PC-3 (cell line): ENCODE measurements around the gene RBM33. TPM values are rescaled to one million over a fixed set of nuclear protein-coding genes. Genes with fewer than 3 reads are reported as not detected.

Source experiments
- ATAC-seq: fragments of 200-7000 bp; cut with Tn5 transposase; 2 replicates; pipeline ENCODE4 v1.9.1; 2020; ENCODE audit warnings: mild to moderate bottlenecking, moderate library complexity
- BruUV-seq: library from RNA; stranded (reverse); fragments of 400-500 nt; replicated peaks from 2 replicates; lab custom pipeline; 2021; lab: Mats Ljungman, UMichigan
- CTCF ChIA-PET: fragments of 300-600 bp; sonication (Branson Sonifier 250); formaldehyde crosslinking; loops from one replicate; lab custom pipeline; 2022; ENCODE audit warnings: antibody characterized with exemption; lab: Charles Lee
- POLR2A ChIA-PET: fragments of 300-600 bp; sonication (Branson Sonifier 250); formaldehyde crosslinking; loops from one replicate; lab custom pipeline; 2022; ENCODE audit warnings: antibody characterized with exemption; ENCODE audit not compliant: unreplicated experiment; lab: Charles Lee
- DNase-seq: peaks from one replicate; pipeline ENCODE4 v3.0.0-alpha.2; 2015
- H2AFZ ChIP-seq: fragments of 300-600 bp; sonication (generic); 2 replicates; pipeline ENCODE4 v1.6.0; 2016; ENCODE audit warnings: antibody characterized with exemption, low read length
- H3F3A ChIP-seq: fragments of 300-600 bp; sonication (generic); one replicate; pipeline ENCODE4 v1.6.0; 2017; ENCODE audit warnings: antibody characterized with exemption, low read length, control low read depth, mild to moderate bottlenecking; ENCODE audit not compliant: unreplicated experiment
- H3K27ac ChIP-seq: fragments of 300-600 bp; sonication (generic); 2 replicates; pipeline ENCODE4 v1.5.1; 2016; ENCODE audit warnings: mild to moderate bottlenecking, low read length
- H3K27me3 ChIP-seq: fragments of 300-600 bp; sonication (generic); 2 replicates; pipeline ENCODE4 v1.6.1; 2016; ENCODE audit warnings: low read length, mixed read lengths
- H3K36me3 ChIP-seq: fragments of 300-600 bp; sonication (generic); 2 replicates; pipeline ENCODE4 v1.6.1; 2016; ENCODE audit warnings: low read depth, mixed run types, low read length, mixed read lengths
- H3K4me1 ChIP-seq: fragments of 300-600 bp; sonication (generic); 2 replicates; pipeline ENCODE4 v1.5.1; 2016; ENCODE audit warnings: low read length; ENCODE audit not compliant: insufficient read depth
- H3K4me2 ChIP-seq: fragments of 300-600 bp; sonication (generic); 2 replicates; pipeline ENCODE4 v1.6.0; 2016; ENCODE audit warnings: low read length
- H3K4me3 ChIP-seq: fragments of 300-600 bp; sonication (generic); 2 replicates; pipeline ENCODE4 v1.5.1; 2016; ENCODE audit warnings: mild to moderate bottlenecking, low read length, mixed read lengths
- H3K79me2 ChIP-seq: fragments of 300-600 bp; sonication (generic); 2 replicates; pipeline ENCODE4 v1.6.1; 2017; ENCODE audit warnings: low read length, mixed read lengths
- H3K9ac ChIP-seq: fragments of 300-600 bp; sonication (generic); 2 replicates; pipeline ENCODE4 v1.6.0; 2016; ENCODE audit warnings: mild to moderate bottlenecking, low read length
- H3K9me2 ChIP-seq: fragments of 300-600 bp; sonication (generic); replicated peaks from 2 replicates; pipeline ENCODE4 v1.6.1; 2016; ENCODE audit warnings: mixed run types, low read length, mixed read lengths
- H3K9me3 ChIP-seq: fragments of 300-600 bp; sonication (generic); 2 replicates; pipeline ENCODE4 v1.6.1; 2016; ENCODE audit warnings: low read length, mixed read lengths
- H4K20me1 ChIP-seq: fragments of 300-600 bp; sonication (generic); 2 replicates; pipeline ENCODE4 v1.6.1; 2016; ENCODE audit warnings: low read length, mixed read lengths
- EZH2 ChIP-seq: fragments of 300-600 bp; sonication (generic); IDR thresholded peaks from one replicate; pipeline ENCODE4 v1.6.1; 2017; ENCODE audit warnings: antibody characterized with exemption, mild to moderate bottlenecking, low read length; ENCODE audit not compliant: unreplicated experiment
- EZH2phosphoT487 ChIP-seq: fragments of 300-600 bp; sonication (generic); IDR thresholded peaks from 2 replicates; pipeline ENCODE4 v1.6.1; 2018; ENCODE audit warnings: mild to moderate bottlenecking, antibody characterized with exemption, low read length, borderline replicate concordance
- intact Hi-C: fragments of 100-400 bp; cut with micrococcal nuclease; formaldehyde crosslinking; loops from 2 replicates; pipeline ENCODE4 v1.9.0; 2023
- total RNA-seq: library from RNA; depleted of rRNA; stranded (reverse); fragments of >200 nt; gene quantifications from 2 replicates; pipeline ENCODE4 v1.2.3, GENCODE V29; 2014
- TF ChIP-seq, protein P1 (sequence below): fragments of 300-600 bp; sonication (generic); conservative IDR thresholded peaks from 2 replicates; pipeline ENCODE4 v1.5.1; 2017; ENCODE audit warnings: antibody characterized with exemption, low read depth, mild to moderate bottlenecking, low read length

RBM33 gene
- total RNA-seq, 1 experiment from 2014 or later = 25.3 TPM

DNA sequence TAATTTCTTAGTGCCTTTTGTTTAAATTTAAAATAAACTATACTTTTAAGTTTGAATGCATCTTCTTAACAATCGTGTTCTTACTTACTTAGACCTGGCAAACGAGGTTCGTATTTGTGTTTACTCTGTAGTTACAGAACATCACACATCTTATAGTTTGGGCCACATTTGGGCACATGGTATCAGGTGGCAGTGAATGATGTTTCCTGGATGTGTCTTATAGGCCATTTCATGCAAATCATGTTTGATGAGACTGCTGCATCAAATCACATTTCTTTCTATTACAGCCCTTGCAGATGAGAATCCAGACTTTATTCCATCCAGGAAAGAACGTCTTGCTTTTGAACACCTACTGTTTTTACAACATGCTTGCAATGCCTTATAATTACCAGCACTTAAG is 78.5 kb downstream of the RBM33 start:
- Histone ChIP-seq H3K9me3 (no peaks in the 10 kb centered on the region), H3K4me3 (no peak overlapping the region), H3K27ac (no peak overlapping the region), H3K4me1 (no peaks in the 10 kb centered on the region), H3K79me2 (no peaks in the 10 kb centered on the region; the same call in 1 of the 2 replicates), H2AFZ (no peak overlapping the region), H3K9me2 (no peaks in the 10 kb centered on the region), H3F3A (no peaks in the 10 kb centered on the region), H3K27me3 (no peaks in the 10 kb centered on the region), H3K36me3 (peaks cover 7% of the 10 kb centered on the region; the same call in 1 of the 2 replicates), H4K20me1 (0 out of 2 replicates have a peak, but pooled peaks cover 4% of the 10 kb centered on the region), H3K4me2 (no peak overlapping the region), H3K9ac (no peak overlapping the region)
- intact Hi-C loops = no loop called here
- TF ChIP-seq EZH2phosphoT487 = no peak
- TF ChIP-seq EZH2 = no peak
- TF ChIP-seq, protein P1, sequence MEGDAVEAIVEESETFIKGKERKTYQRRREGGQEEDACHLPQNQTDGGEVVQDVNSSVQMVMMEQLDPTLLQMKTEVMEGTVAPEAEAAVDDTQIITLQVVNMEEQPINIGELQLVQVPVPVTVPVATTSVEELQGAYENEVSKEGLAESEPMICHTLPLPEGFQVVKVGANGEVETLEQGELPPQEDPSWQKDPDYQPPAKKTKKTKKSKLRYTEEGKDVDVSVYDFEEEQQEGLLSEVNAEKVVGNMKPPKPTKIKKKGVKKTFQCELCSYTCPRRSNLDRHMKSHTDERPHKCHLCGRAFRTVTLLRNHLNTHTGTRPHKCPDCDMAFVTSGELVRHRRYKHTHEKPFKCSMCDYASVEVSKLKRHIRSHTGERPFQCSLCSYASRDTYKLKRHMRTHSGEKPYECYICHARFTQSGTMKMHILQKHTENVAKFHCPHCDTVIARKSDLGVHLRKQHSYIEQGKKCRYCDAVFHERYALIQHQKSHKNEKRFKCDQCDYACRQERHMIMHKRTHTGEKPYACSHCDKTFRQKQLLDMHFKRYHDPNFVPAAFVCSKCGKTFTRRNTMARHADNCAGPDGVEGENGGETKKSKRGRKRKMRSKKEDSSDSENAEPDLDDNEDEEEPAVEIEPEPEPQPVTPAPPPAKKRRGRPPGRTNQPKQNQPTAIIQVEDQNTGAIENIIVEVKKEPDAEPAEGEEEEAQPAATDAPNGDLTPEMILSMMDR = no peak
- ChIA-PET CTCF (no interaction called here), POLR2A (interaction anchor here (0.7 kb wide), 1 partner anchor 124 kb away, joined by 7 read pairs; no protein-coding TSS in a partner anchor)
- no TSS peak for BruUV-seq
- ATAC-seq (no peak), DNase-seq (no peak)

DNA sequence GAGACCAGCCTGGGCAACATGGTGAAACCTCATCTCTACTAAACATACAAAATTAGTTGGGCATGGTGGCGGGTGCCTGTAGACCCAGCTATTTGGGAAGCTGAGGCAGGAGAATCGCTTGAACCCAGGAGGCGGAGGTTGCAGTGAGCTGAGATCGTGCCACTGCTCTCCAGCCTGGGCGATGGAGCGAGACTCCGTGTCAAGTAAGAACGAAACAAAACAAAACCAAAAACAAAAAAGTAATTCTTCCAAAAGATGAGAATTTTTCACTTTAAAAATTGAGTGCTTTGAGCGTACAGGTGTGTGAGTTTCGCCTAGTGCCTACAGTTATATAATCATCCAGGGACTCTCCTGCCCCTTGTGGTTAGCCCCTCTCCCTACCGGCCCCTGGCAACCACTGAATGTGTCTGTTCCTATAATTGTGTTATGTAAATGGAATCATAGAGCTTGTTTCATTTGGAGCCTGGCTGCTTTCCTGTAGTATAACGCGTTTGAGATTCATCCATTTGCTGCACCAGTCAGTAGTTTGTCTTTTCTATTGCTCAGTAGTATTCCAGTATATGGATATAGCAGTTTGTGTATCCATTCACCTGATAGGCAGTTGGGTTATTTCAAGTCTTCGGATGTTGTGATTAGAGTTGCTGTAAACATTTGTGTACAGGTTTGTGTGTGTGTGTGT is 80.0 kb downstream of the RBM33 start:
- ATAC-seq = no peak
- Histone ChIP-seq H3K4me2 (no peak overlapping the region), H3F3A (no peaks in the 10 kb centered on the region), H3K4me3 (no peak overlapping the region), H3K27me3 (no peaks in the 10 kb centered on the region), H3K79me2 (peaks cover 4% of the 10 kb centered on the region; the same call in 1 of the 2 replicates), H3K9me3 (no peaks in the 10 kb centered on the region), H4K20me1 (0 out of 2 replicates have a peak, but pooled peaks cover 4% of the 10 kb centered on the region), H3K4me1 (0 out of 2 replicates have a peak, but pooled peaks cover 5% of the 10 kb centered on the region), H3K27ac (no peak overlapping the region), H3K36me3 (peaks cover 16% of the 10 kb centered on the region), H3K9ac (no peak overlapping the region), H2AFZ (no peak overlapping the region), H3K9me2 (no peaks in the 10 kb centered on the region)
- POLR2A ChIA-PET = no interaction called here
- CTCF ChIA-PET = no interaction called here
- no peak for TF ChIP-seq EZH2phosphoT487
- TF ChIP-seq EZH2 = no peak
- TF ChIP-seq, protein P1 = peak; percentile 27; the same call in 1 of the 2 replicates
- DNase-seq = no peak
- BruUV-seq = no TSS peak
- intact Hi-C loops = no loop called here

DNA sequence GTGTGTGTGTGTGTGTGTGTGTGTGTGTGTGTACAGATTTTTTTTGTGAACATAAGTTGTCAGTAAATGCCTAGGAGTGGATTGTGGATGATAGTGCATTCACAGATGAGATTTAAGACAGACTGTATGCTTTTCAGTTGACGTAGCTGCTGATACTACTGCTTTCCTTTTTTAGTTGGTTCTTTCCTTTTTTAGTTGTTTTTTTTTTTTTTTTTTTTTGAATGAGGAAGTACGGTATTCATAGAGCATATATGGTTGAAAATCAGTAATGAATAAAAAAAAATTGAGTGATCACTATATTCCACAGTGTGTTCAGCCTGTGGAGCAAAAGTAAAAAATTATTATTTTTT is 80.5 kb downstream of the RBM33 start:
- DNase-seq = no peak
- H3K27me3 ChIP-seq = no peaks in the 10 kb centered on the region
- H3K36me3 ChIP-seq = peaks cover 14% of the 10 kb centered on the region
- H3K4me3 ChIP-seq = no peak overlapping the region
- TF ChIP-seq EZH2 (no peak), EZH2phosphoT487 (no peak)
- TF ChIP-seq, protein P1 = no peak
- peaks cover 4% of the 10 kb centered on the region; the same call in 1 of the 2 replicates for H3K79me2 ChIP-seq
- H4K20me1 ChIP-seq = 0 out of 2 replicates have a peak, but pooled peaks cover 4% of the 10 kb centered on the region
- no TSS peak for BruUV-seq
- no peaks in the 10 kb centered on the region for H3F3A ChIP-seq
- no peak overlapping the region for H3K9ac ChIP-seq
- no peaks in the 10 kb centered on the region for H3K9me2 ChIP-seq
- no peak overlapping the region for H2AFZ ChIP-seq
- H3K9me3 ChIP-seq = no peaks in the 10 kb centered on the region
- intact Hi-C loops = no loop called here
- peaks cover 10% of the 10 kb centered on the region for H3K4me1 ChIP-seq
- no peak overlapping the region for H3K27ac ChIP-seq
- no peak for ATAC-seq
- ChIA-PET CTCF (no interaction called here), POLR2A (no interaction called here)
- H3K4me2 ChIP-seq = no peak overlapping the region
